ENCODE results near the gene ERBIN.

- TF ChIP-seq CTCF (IDR thresholded peaks at IDR 0.05; ENCODE audit: low read length) (no peak), EZH2 (IDR thresholded peaks at IDR 0.05; ENCODE audit: borderline replicate concordance, low read length) (no peak)
Observed at GRCh38 chr5:66113160-66113559, 186.8 kb downstream of the ERBIN start.

Measured in OCI-LY1 (cell line).